HT1080 (cell line): ENCODE results near the gene SLC22A15. TPM values are rescaled to one million over a fixed set of nuclear protein-coding genes. Genes with fewer than 3 reads are reported as not detected.
"Not testable (repeated sequence)": the region's sequence is repeated elsewhere in the genome, so short reads cannot be mapped to it uniquely, and the experiment has no call there.

Source experiments
- DNase-seq: peaks from one replicate; pipeline ENCODE4 v3.0.0-alpha.2; 2015; ENCODE audit warnings: low read depth
- polyA plus RNA-seq, 2 experiments: library from polyadenylated mRNA; depleted of rRNA; stranded (reverse); fragments of >200 nt; gene quantifications; 2 replicates each; pipeline ENCODE4 v1.2.3, GENCODE V29; 2015
- total RNA-seq: library from RNA; depleted of rRNA; stranded (reverse); fragments of >200 nt; shearing (Covaris generic); gene quantifications from 2 replicates; pipeline ENCODE4 v1.2.3, GENCODE V29; 2014; rRNA removed

SLC22A15 gene
- 1.6 and 3.2 TPM in 2 replicates for total RNA-seq
- polyA plus RNA-seq (2015; cell fraction: cytosol; rRNA removed), result 2.1 and 4.2 TPM in 2 replicates
- polyA plus RNA-seq (2015; cell fraction: nucleus; rRNA removed), result 23.5 and 24.1 TPM in 2 replicates

DNA sequence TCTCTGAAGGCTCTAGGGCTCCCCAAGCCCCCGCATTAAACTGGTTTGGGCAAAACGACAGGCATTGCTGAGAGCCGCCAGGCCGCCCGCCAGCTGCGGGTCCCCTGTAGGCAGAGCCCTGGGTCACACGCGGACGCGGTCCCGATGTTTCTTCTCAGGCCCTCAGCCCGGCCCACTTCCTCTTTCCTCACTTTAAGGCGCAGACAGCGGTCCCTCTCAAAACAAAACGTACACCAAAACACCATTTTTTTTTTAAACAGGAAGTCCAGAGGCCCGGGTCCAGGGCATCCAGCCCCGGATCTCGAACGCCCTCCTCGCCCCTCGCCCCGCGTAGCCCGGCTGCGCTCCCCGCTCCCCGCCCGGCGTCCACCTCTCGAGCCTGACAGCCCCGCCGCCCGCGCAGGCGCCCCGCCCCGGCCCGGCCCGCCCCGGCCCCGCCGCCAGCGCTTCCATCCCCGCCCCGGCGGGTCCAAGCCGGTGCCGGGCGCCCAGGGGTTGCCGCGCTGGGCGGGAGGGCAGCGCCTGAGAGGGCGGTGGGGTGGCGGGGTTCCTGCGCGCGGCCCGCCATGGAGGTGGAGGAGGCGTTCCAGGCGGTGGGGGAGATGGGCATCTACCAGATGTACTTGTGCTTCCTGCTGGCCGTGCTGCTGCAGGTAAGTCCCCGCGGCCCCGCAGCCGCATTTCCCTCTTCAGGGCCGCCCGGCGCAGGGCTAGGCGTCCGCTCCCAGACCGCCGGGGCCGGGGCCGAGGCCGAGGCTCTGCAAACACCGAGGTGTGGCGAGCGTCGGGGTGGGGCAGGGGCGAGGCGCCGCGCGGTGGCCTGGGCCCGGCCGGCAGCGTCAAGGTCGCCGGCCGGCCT is at the start of gene SLC22A15:
SLC22A15 (plus strand) TSS at position 452 of the 859 bp plus-strand sequence; CDS start at position 567, 115 bp downstream.
- peak; percentile 76 for DNase-seq

DNA sequence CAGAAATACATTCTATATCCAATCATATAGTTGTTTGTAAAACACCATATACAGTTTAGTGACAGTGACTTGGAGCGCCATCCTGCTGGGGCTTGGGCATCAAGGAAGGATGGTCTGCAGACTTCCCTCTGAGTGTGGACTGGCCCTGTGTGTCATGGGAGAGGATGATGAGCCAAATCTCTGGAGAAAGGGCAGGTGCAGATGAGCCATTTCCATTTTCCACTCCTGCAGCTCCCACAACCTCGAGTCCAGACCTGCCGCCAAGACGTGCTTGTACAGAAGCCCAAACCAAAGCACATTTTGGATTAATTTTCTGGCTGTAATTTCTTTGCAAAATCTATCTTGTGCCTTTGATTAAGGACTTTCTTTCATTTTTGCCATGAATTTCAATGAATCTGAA is 48.3 kb upstream of the SLC22A15 start:
- DNase-seq, result no peak

DNA sequence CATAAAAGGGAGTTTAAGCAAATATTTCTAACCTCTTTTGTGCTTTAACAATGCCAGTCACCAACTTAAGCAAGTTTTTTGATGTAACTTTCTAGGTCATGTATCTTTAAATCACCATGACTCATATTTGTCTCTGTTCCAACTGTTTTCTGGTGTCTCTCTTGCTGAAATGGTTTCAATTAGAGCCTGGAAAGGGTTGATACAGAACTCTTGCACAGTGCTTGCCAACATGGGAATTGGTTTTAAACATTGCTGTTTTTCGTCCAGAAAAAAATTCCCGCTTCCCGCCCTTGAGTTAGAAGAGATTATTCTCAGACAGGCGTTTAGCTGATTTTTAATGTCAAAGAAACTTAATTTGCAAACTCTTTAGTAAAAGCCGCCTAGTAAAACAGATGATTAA is 46.4 kb upstream of the SLC22A15 start:
- DNase-seq, result peak; percentile 53

GRCh38 chr1:115933625-115934024 is 42.7 kb upstream of the SLC22A15 start:
- DNase-seq, result no peak

DNA sequence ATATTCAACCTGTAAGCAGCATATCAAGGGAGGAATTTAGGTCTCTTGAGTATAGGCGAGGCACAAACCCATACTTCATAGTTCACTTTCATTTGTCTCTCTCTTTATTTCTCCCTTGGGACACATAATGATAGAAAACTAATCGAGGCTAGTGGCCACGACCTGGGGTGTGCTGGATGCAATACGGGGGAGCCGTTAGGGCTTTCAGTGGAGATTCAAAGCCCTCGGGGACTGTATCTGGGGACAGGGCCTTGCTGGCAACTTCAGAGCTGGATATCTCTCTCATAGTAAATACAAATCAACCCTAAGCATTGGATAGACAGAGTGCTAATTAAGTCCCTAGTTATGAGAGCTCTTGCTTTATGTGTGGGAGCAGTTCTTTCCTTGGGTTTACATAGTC is 36.9 kb upstream of the SLC22A15 start:
- DNase-seq, result no peak

DNA sequence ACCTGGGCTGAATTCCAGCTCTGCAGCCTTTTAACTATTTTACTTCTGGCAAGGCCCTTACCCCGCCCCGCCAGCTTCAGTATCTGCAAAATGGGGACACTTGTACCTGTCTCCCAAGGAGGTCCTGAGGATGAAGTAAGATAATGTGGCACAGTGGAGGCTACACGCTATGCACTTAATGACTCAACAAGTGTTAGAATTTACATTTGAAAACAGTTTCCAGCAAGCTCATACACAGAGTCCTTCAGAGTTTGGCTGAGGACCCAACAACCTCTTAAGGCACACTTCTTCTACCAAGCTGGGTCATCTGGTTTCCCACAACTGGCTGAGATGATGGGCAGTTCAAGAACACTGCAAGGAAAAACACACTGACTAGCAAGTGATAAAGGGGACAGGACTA is 30.2 kb upstream of the SLC22A15 start:
- no peak for DNase-seq

GRCh38 chr1:115949156-115949555 is 27.2 kb upstream of the SLC22A15 start:
- peak; percentile 69 for DNase-seq

DNA sequence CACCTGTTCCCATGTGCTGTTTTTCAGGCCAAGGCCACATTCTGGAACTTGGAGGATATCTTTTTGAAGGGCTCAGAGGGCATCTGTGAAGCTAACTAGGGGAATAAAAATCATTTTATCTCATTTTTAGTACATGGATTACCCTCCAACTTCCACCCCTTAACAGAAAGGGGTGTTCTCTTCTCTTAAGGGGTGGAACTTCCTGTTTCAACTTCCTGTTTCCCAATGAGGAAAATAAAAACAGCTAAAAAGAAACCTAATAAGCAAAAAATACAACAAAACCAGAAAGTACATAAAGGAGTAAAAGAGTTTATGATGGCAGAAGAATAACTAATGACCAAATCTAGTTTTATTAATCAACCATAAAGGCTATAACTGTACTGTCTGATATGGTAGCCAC is 24.8 kb upstream of the SLC22A15 start:
- DNase-seq, result no peak

- DNase-seq, result no peak
Observed at GRCh38 chr1:115952547-115952946, 23.8 kb upstream of the SLC22A15 start.

DNA sequence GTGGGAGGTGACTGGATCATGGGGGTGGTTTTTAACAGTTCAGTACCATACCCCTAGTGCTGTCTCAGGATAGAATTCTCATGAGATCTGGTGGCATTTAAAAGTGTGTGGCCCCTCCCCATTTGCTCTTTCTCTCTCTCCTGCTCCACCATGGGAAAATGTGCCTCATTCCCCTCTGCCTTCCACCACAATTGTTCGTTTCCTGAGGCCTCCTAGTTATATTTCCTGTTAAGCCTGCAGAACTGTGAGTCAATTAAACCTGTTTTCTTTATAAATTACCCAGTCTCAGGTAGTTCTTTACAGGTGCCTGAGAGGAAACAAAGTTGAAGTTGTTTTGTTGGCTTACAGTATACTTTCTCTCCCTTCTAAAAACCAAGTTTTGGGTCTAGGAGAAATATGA is 23.1 kb upstream of the SLC22A15 start:
- peak; percentile 17 for DNase-seq

- DNase-seq, result no peak
Observed at GRCh38 chr1:115954684-115955083, 21.6 kb upstream of the SLC22A15 start.

- DNase-seq, result no peak
Observed at GRCh38 chr1:115955228-115955627, 21.1 kb upstream of the SLC22A15 start.

DNA sequence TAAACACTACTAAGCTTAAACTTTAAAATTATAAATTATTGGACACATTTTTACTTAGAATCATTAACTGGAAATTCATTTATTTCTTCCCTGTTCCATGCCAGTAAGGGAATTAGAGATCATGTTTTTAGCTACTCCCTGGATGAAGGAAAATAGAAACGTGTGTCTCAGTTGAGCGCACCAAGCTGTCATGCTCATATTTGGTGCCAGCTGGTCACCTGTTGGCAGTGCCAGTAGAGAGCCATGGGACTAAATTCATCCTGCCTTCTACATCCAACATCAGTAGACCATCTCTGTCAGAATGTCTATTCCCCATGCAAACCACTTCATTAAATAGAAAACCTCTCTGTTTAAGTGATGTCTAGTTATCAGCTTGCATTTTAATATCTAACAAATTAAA is 17.4 kb upstream of the SLC22A15 start:
- no peak for DNase-seq

GRCh38 chr1:115969509-115969908 is 6.8 kb upstream of the SLC22A15 start:
- DNase-seq, result peak; percentile 24

DNA sequence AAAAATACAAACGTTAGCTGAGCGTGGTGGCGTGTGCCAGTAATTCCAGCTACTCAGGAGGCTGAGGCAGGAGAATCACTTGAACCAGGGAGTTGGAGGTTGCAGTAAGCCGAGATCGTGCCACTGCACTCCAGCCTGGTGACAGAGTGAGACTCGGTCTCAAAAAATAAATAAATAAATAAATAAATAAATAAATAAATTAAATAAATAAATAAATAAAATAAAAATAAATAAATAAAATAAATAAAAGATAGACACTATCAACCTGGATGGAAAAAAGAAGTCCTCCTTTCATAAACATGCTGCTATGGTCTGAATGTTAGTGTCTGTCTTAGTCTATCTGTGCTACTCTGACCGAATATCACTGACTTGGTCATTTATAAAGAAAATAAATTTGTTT is 4.5 kb upstream of the SLC22A15 start:
- DNase-seq, result not testable (repeated sequence)

GRCh38 chr1:115973154-115973553 is 3.2 kb upstream of the SLC22A15 start:
- no peak for DNase-seq

- DNase-seq, result no peak
Observed at GRCh38 chr1:115975569-115976061, 698 bp upstream of the SLC22A15 start.

DNA sequence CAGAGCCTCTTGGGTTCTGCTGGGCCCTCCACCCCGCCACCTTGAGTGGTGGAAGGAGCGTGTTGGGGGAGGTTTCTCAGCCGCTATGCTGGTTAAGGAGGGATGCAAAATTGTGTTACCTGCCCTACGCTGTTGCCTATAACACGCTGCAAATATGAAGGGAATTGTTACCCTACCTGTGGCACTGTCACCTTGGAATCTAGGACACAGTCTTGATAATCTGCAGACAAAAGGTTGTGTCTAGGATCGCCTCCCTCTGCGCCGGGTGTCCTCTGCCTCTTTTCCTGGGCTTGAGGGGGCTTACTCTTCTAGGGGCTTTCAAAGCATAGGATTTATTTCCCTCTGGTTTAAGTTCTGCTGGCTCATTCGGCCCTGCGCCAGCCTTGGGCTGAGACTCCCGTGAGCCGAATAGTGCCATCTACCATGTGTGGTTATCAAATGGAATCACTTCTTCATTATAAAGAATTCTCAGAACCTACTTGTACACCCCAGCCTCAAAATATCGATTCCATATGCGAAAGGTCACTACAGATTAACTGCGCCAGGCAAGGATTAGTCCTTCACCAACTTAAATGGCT is 697 bp downstream of the SLC22A15 start:
- DNase-seq, result peak; percentile 28

DNA sequence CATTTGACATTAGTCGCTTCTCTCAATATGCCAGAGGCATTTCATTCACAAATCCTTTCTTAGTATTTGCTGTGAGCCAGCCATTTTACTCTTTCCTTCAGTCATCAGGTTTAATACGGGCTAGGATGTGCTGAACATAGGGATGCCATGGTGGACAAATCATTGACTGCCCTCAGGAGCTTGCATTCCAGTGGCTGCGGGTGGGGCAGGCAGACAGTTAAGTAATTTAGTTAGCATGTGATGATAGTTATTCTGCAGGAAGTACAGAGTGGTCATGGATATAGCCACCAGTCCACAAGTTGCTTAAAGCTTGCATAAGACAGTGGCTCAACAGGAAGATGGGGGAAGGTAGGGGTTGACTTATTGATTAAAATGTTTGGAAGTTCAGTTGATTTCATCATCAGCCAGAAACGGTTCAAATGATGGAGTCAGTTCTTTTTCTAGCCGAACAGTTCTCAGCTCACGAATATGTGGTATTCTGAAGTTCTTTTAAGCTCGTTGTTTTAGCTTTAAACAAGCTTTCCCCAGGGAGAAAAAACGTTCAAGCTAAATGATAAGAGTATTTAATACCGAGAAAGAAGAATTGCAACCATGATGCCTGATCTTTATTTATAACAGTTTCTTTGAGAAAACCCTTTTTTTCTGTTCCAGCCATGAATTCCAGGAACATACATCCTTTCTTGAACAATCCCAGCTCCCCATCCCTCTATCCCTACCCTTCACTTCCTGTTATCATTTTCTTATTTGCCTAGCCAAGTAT is 1.4 kb downstream of the SLC22A15 start:
- peak; percentile 76 for DNase-seq

DNA sequence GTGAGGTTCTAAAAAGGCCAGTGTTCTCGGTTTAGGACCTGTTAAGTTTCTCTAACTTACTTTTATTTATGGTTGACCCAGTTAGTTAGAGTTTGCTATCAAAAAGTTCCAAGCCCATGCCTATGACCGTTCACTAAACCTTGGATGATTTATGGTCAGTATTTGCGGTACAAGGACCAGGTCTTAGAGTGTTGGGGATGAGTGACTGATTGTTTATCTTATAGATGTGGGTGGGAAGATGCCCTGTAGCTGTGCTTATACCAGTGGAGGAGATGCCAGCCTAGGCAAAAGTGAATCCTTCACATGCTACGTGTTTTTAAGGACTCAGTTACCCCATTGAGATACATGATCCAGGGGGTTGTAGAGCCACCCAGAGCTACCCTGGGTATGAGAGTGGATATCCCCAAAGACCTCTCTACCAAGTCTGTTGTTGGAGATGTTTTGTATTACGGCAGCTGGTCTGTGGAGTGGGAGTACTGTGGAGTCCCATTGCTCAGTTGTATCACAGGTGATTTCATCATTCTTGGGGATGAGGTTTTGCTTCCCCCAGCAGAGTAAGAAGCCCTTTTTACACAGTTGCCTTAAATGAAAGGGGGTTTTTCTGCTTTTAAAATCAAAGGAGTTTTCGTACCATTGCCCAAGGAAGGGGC is 2.1 kb downstream of the SLC22A15 start:
- DNase-seq, result no peak

DNA sequence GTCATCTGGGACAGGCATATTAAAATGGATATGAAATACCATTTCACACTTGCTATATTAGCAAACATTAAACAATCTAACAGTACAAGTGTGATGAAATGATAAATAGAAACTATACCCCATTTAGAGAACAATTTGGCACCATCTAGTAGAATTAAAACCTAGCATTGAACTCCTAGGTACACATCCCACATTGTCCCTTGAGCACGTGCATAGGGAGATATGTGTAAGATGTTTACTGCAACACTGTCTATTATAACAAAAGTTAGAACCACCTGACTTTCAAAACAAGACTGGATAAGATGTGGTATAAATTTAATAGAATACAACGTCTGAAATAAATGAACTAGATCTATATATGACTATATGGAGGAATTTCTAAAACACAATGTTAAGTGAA is 3.8 kb downstream of the SLC22A15 start:
- DNase-seq, result no peak
